OCI-M2 (cell line): ENCODE data around the gene HMGN4.

Experiments
- DNase-seq: peaks from one replicate; lab custom pipeline; 2025; ENCODE audit not compliant: unreplicated experiment; lab: John Stamatoyannopoulos, UW

The HMGN4 gene

DNA sequence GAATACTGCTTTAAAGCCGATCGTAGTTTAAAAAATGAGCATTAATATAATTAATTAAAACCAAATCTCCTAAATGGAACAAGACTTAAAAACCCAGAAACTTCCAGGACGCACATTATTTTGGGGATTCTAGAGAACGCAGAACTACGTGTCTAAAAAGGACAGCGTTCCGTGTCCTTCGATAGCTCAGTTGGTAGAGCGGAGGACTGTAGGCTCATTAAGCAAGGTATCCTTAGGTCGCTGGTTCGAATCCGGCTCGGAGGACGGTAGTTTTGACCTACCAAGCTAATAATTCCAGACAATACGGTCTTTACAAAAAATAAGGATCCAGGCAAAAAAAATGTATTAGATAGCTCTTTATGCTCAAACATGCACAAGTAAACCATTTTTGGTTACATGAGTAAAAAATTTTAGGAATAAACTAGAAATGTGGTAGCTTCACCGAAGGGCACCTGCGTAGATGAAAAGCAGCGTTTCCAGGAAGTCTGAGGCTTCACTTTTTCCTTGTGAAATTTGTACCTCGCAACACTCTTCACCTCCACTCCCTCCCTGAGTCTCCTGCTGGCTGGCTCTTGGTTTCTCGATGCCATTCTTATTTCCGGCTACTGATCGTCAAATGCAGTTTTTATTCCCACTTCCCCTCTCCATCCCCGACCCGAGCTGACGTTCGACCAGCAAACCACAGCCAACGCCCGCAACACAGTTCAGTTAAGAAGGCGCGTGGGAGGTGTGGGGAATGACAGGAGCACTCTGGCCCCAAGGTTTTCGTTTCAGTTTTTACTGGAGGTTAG lies 39.0 kb downstream of the HMGN4 start:
- peak; percentile 83 for DNase-seq

DNA sequence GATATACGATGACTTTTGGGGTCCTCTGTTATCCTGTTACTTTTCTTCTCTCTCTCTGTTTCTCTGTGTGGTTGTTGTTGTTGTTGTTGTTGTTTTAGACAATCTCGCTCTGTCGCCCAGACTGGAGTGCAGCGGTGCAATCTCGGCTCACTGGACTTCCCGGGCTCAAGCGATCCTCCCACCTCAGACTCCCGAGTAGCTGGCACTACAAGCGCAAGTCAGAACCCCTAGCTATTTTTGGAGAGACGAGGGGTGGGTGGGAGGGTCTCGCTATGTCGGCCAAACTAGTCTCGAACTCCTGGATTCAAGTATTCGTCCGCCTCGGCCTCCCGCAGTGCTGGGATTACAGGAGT lies 39.5 kb downstream of the HMGN4 start:
- no peak for DNase-seq

DNA sequence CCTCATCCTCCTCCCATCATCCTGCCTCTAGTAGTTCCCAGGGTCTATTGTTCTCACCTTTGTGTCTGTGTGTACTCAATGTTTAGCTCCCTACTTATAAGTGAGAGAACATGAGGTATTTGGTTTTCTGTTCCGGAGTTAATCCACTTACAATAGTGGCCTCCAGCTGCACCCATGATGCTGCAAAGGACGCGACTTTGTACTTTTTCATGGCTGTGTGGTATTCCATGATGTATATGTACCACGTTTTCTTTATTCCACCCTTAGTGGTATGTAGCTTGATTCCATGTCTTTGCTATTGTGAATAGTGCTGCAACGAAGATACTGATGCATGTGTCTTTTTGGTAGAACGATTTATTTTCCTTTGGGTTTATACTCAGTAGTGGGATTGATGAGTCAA lies 40.1 kb downstream of the HMGN4 start:
- DNase-seq, result no peak

DNA sequence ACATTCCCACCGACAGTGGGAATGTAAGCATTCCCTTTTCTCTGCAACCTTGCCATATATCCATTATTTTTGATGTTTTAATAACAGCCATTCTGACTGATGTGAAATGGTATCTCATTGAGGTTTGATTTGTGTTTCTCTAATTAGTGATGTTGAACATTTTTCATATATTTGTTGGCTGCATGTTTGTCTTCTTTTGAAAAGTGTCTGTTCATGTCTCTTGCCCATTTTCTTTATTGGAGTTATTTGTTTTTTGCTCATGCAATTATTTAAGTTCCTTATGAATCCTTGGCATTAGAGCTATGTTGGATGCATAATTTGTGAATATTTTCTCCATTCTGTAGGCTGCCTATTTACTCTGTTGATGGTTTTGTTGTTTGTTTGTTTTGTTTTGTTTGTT lies 40.6 kb downstream of the HMGN4 start:
- DNase-seq, result no peak

DNA sequence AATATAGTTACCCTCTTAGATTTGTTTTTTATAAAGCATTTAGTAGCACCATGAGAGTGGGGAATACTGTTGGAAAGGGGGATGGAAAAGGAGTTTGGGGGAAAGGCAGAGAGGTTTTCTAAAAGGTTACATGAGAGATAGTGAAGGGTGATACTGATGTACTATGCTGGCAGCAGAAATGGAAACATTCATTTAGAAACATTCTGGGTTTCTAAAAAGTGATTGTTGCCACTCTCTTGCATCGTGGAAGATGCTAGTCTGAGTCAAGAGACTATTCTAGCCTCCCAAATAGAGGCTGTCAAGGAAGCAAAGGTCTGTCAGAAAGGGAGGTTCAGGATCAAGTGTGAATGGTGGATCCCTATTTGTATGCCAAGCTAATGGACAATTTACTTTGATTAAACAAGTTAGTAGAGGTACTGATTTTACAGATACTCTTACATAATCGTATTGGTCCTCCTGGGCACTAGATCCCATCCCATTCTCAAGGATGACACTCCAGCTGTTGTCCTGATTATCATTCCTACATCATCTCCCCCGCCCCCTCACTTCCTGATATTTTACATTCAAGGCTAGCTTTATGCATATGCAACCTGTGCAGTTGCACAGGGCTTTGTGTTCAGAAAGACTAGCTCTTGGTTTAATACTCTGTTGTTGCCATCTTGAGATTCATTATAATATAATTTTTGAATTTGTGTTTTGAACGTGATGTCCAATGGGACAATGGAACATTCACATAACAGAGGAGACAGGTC lies 43.2 kb downstream of the HMGN4 start:
- no peak for DNase-seq

DNA sequence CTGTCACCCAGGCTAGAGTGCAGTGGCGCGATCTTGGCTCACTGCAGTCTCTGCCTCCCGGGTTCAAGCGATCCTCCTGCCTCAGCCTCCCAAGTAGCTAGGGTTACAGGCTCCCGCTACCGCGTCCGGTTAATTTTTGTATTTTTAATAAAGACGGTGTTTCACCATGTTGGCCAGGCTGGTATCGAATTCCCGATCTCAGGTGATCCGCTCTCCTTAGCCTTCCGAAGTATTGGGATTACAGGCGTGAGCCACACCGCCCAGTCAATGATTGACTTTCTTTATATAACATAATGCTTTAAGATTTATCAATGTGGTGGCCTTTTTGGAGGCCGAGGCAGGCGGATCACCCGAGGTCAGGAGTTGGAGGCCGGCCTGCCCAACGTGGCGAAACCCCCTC lies 50.8 kb downstream of the HMGN4 start:
- DNase-seq, result no peak

DNA sequence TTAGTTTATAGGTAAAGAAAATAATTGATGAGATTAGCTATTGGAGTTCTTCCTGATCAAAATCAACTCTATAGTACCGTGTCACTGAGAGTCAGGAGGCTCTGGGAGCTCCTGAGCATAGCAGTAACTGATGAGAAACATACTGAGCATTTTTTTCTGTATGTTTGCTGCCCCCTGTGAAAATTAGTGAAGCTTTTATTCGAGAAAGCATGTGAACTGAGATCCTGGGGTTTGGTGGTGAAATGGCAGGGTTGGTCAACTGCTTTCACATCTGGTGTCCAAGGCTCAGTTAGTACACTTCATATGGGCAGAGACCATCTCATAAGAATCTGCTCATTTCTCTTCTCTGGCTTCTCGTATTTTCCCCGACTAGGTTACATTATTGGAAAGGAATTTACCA lies 54.5 kb downstream of the HMGN4 start:
- peak; percentile 33 for DNase-seq

DNA sequence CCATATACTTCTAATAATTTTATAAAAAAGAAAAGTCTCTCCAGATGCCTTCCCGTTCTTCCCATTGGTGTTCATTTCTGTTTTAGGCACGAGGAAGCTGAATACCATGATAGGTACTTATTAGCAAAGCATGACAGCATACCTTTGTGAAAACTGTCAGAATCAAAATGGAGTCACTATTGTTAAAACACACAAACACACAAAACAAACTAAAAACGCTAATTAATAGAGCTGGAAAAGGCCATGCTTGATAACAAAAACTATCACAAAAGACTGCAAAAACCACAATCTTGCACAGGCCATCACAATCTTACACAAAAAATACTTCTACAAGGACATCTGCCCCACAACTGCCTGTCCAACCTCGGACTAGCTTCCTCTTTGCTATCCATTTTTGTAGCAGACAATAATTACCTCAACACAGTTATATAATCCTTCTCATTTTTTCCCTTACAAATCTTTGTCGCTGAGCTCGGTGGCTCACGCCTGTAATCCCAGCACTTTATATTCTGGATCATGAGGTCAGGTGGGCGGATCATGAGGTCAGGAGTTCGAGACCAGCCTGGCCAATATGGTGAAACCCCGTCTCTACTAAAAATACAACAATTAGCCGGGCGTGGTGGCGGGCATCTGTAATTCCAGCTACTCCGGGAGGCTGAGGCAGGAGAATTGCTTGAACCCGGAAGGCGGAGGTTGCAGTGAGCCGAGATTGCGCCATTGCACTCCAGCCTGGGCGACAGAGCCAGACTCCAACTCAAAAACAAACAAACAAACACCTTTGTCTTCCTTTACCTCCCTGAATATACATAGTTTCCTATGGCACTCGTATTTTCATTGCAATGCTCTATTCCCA lies 55.3 kb downstream of the HMGN4 start:
- DNase-seq, result no peak

DNA sequence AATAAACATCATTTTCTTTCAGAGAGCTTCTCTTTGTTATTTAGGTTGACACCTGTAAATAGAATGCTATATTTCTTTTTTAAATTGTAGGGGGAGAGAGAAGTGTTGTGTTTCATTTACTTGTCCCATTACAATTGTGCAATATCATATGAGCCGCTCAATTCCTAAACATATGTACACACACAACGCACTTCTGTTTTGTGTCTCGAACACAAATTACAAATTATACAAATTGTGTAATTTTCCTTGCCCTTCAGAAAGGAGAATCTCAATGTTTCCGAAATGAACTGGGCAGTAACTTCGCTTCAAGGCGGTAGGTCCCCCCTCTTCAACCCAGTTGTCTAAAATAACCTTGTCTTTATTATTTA lies 55.9 kb downstream of the HMGN4 start:
- no peak for DNase-seq

DNA sequence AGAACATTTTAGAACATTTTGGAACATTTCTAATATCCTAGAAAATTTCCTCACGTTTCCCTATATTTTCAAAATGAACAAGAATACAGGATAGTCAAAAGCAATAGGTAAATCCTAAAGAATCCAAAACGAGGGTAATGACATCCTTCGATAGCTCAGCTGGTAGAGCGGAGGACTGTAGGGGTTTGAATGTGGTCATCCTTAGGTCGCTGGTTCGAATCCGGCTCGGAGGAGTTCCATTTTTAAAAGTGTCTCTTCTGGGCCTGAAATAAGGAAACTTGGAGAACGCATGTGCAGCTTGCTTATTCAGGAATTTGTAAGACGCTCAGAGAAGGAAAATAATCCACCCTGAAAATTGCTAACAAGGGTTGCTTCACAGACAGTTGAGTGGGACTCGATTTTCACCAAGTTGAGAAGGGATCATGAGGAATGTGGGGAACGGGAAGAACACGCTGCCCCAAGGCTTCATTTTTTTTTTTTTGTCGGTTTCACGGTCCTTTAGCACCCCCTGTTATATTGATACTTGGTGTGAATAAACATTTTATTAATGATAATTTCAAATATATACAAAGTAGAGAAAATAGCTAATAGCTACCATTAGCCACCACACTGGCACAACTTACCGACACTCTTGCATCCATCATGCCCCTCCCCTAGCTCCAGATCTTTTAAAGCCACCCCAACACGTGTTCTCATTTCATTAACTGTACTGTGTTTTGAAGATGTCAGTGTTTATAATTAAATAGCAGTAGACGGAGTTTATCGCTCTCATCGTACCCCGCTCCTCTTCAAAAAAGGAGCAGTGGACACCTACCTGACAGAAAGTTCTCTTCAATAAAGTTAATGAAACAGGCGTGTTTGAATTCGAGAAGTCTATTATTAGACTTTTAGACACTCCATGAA lies 56.8 kb downstream of the HMGN4 start:
- DNase-seq, result peak; percentile 79

DNA sequence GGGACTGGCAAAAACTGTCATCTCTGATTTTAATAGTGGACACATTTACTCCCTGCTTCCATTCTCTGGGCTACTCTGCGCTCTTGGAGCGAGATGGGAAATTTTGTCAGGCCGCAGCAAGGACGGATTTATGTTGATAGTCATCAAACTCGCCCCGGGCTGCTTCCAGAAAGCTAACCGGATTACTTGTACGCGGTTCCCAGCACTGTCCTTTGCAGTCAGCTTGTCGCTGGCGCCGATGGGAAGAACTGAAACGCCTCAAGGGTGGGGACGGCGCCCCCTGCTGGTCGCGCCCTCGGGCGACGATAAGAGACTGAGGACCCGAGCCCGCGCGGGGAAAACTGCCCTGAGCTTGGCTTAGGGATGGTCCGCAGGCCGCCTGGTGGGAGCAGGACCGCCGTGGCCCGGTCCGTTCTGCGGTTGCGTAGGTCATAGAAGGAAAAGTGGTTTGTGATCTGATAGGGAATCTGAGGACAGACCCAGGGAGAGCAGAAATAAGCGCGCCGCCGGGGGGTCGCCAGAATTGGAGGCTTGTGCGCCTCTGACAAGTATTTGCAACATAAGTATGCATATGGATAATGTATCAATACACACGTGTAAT lies 57.6 kb downstream of the HMGN4 start:
- DNase-seq, result peak; percentile 93
